ENCODE measurements around the gene GLP2R. TPM values are rescaled to one million over a fixed set of nuclear protein-coding genes. Genes with fewer than 3 reads are reported as not detected.

Gene GLP2R
- total and polyA plus RNA-seq, 2 of the 8 experiments (the other 6 are each of a cell fraction or from before 2014, with no cell fraction given) = not detected

- TF ChIP-seq, protein P1, sequence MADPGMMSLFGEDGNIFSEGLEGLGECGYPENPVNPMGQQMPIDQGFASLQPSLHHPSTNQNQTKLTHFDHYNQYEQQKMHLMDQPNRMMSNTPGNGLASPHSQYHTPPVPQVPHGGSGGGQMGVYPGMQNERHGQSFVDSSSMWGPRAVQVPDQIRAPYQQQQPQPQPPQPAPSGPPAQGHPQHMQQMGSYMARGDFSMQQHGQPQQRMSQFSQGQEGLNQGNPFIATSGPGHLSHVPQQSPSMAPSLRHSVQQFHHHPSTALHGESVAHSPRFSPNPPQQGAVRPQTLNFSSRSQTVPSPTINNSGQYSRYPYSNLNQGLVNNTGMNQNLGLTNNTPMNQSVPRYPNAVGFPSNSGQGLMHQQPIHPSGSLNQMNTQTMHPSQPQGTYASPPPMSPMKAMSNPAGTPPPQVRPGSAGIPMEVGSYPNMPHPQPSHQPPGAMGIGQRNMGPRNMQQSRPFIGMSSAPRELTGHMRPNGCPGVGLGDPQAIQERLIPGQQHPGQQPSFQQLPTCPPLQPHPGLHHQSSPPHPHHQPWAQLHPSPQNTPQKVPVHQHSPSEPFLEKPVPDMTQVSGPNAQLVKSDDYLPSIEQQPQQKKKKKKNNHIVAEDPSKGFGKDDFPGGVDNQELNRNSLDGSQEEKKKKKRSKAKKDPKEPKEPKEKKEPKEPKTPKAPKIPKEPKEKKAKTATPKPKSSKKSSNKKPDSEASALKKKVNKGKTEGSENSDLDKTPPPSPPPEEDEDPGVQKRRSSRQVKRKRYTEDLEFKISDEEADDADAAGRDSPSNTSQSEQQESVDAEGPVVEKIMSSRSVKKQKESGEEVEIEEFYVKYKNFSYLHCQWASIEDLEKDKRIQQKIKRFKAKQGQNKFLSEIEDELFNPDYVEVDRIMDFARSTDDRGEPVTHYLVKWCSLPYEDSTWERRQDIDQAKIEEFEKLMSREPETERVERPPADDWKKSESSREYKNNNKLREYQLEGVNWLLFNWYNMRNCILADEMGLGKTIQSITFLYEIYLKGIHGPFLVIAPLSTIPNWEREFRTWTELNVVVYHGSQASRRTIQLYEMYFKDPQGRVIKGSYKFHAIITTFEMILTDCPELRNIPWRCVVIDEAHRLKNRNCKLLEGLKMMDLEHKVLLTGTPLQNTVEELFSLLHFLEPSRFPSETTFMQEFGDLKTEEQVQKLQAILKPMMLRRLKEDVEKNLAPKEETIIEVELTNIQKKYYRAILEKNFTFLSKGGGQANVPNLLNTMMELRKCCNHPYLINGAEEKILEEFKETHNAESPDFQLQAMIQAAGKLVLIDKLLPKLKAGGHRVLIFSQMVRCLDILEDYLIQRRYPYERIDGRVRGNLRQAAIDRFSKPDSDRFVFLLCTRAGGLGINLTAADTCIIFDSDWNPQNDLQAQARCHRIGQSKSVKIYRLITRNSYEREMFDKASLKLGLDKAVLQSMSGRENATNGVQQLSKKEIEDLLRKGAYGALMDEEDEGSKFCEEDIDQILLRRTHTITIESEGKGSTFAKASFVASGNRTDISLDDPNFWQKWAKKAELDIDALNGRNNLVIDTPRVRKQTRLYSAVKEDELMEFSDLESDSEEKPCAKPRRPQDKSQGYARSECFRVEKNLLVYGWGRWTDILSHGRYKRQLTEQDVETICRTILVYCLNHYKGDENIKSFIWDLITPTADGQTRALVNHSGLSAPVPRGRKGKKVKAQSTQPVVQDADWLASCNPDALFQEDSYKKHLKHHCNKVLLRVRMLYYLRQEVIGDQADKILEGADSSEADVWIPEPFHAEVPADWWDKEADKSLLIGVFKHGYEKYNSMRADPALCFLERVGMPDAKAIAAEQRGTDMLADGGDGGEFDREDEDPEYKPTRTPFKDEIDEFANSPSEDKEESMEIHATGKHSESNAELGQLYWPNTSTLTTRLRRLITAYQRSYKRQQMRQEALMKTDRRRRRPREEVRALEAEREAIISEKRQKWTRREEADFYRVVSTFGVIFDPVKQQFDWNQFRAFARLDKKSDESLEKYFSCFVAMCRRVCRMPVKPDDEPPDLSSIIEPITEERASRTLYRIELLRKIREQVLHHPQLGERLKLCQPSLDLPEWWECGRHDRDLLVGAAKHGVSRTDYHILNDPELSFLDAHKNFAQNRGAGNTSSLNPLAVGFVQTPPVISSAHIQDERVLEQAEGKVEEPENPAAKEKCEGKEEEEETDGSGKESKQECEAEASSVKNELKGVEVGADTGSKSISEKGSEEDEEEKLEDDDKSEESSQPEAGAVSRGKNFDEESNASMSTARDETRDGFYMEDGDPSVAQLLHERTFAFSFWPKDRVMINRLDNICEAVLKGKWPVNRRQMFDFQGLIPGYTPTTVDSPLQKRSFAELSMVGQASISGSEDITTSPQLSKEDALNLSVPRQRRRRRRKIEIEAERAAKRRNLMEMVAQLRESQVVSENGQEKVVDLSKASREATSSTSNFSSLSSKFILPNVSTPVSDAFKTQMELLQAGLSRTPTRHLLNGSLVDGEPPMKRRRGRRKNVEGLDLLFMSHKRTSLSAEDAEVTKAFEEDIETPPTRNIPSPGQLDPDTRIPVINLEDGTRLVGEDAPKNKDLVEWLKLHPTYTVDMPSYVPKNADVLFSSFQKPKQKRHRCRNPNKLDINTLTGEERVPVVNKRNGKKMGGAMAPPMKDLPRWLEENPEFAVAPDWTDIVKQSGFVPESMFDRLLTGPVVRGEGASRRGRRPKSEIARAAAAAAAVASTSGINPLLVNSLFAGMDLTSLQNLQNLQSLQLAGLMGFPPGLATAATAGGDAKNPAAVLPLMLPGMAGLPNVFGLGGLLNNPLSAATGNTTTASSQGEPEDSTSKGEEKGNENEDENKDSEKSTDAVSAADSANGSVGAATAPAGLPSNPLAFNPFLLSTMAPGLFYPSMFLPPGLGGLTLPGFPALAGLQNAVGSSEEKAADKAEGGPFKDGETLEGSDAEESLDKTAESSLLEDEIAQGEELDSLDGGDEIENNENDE (IDR thresholded peaks at IDR 0.05; ENCODE audit: insufficient replicate concordance, low read length) = no peak
- TF ChIP-seq PHF8 (conservative IDR thresholded peaks at IDR 0.05; ENCODE audit: low read depth, low read length) = no peak
These were observed 14.2 kb upstream of the GLP2R start (continued) for GRCh38 chr17:9811537-9811936.

All from H1 (cell line).